Muscle of leg (tissue), 11 donors: ENCODE data around the gene ADRM1. TPM values are rescaled to one million over a fixed set of nuclear protein-coding genes. Genes with fewer than 3 reads are reported as not detected.

Experiments
- DNase-seq: peaks from one replicate; pipeline ENCODE4 v3.0.0; 2013
- H3K27ac ChIP-seq: one replicate; pipeline ENCODE4 v1.5.1; 2013; ENCODE audit warnings: mild to moderate bottlenecking, low read length, control low read depth
- H3K27me3 ChIP-seq: one replicate; pipeline ENCODE4 v1.6.1; 2013; ENCODE audit warnings: low read length; ENCODE audit not compliant: control insufficient read depth, insufficient read depth
- H3K36me3 ChIP-seq: one replicate; pipeline ENCODE4 v1.6.1; 2013; ENCODE audit warnings: low read length; ENCODE audit not compliant: control insufficient read depth, insufficient read depth
- H3K4me1 ChIP-seq: one replicate; pipeline ENCODE4 v1.6.1; 2013; ENCODE audit warnings: low read length; ENCODE audit not compliant: control insufficient read depth, insufficient read depth
- H3K4me3 ChIP-seq: one replicate; pipeline ENCODE4 v1.5.1; 2013; ENCODE audit warnings: low read length, control low read depth
- H3K9me3 ChIP-seq: replicated peaks from 2 replicates; pipeline ENCODE4 v1.6.1; 2013; ENCODE audit warnings: low read depth, low read length; ENCODE audit not compliant: control insufficient read depth
- WGBS: methylation state at CpG from one replicate; pipeline ENCODE4 v1.1.5; 2013; ENCODE audit warnings: missing lambda C conversion rate; ENCODE audit not compliant: insufficient coverage; 5-methylcytosine and 5-hydroxymethylcytosine counted together
- polyA plus RNA-seq, 8 donors: library from polyadenylated mRNA; unstranded; fragments of 120-200 nt; gene quantifications; one replicate each; pipeline versions ENCODE4 v1.2.1 to v1.2.3, GENCODE V29; 2013; ENCODE audit warnings: inconsistent platforms in 1 of 8, low replicate concordance in 1 of 8; ENCODE audit not compliant: insufficient read length in 8 of 8, insufficient read depth in 1 of 8
- total RNA-seq: library from RNA; stranded (reverse); fragments of 120-200 nt; gene quantifications from one replicate; pipeline ENCODE4 v1.2.4, GENCODE V29; 2013

The ADRM1 gene
- total and polyA plus RNA-seq, 9 donors = 53.6 to 65.6 (median 59.2) TPM

- H3K4me3 ChIP-seq = no peak overlapping the region
- H3K4me1 ChIP-seq = no peaks in the 10 kb centered on the region
- no peaks in the 10 kb centered on the region for H3K27me3 ChIP-seq
- WGBS = 87% methylated on average over 6 of the region's 9 CpGs
- no peak overlapping the region for H3K27ac ChIP-seq
- no peaks in the 10 kb centered on the region for H3K9me3 ChIP-seq
- H3K36me3 ChIP-seq = peaks cover 58% of the 10 kb centered on the region
- no peak for DNase-seq
Measured at GRCh38 chr20:62293946-62294345, 8.9 kb upstream of the ADRM1 start.

- Histone ChIP-seq H3K27ac (no peak overlapping the region), H3K9me3 (no peaks in the 10 kb centered on the region), H3K36me3 (peaks cover 56% of the 10 kb centered on the region), H3K4me3 (no peak overlapping the region), H3K27me3 (no peaks in the 10 kb centered on the region), H3K4me1 (no peaks in the 10 kb centered on the region)
- 84% methylated on average over 9 of the region's 17 CpGs for WGBS
- no peak for DNase-seq
Measured at GRCh38 chr20:62294516-62294915, 8.3 kb upstream of the ADRM1 start.

GRCh38 chr20:62296724-62297448 lies 5.9 kb upstream of the ADRM1 start:
- WGBS = 84% methylated on average over 27 of the region's 30 CpGs
- Histone ChIP-seq H3K4me3 (no peak overlapping the region), H3K4me1 (peaks cover 6% of the 10 kb centered on the region), H3K27me3 (no peaks in the 10 kb centered on the region), H3K9me3 (no peaks in the 10 kb centered on the region), H3K27ac (no peak overlapping the region), H3K36me3 (peaks cover 45% of the 10 kb centered on the region)
- no peak for DNase-seq

- H3K27me3 ChIP-seq = no peaks in the 10 kb centered on the region
- no peak overlapping the region for H3K27ac ChIP-seq
- no peak for DNase-seq
- WGBS = 82% methylated on average over 27 of the region's 29 CpGs
- H3K36me3 ChIP-seq = peaks cover 37% of the 10 kb centered on the region
- H3K4me1 ChIP-seq = peaks cover 8% of the 10 kb centered on the region
- no peaks in the 10 kb centered on the region for H3K9me3 ChIP-seq
- H3K4me3 ChIP-seq = no peak overlapping the region
Measured at GRCh38 chr20:62297449-62298227, 5.2 kb upstream of the ADRM1 start.

GRCh38 chr20:62298577-62299249 lies 4.1 kb upstream of the ADRM1 start:
- no peaks in the 10 kb centered on the region for H3K27me3 ChIP-seq
- DNase-seq = no peak
- WGBS = 90% methylated on average over 24 of the region's 33 CpGs
- H3K4me3 ChIP-seq = no peak overlapping the region
- peaks cover 32% of the 10 kb centered on the region for H3K36me3 ChIP-seq
- H3K4me1 ChIP-seq = peaks cover 13% of the 10 kb centered on the region
- H3K9me3 ChIP-seq = no peaks in the 10 kb centered on the region
- H3K27ac ChIP-seq = no peak overlapping the region

- Histone ChIP-seq H3K4me3 (no peak overlapping the region), H3K4me1 (peaks cover 23% of the 10 kb centered on the region), H3K27me3 (no peaks in the 10 kb centered on the region), H3K9me3 (no peaks in the 10 kb centered on the region), H3K36me3 (peaks cover 35% of the 10 kb centered on the region), H3K27ac (no peak overlapping the region)
- DNase-seq = no peak
- WGBS = 90% methylated on average over 11 of the region's 12 CpGs
Measured at GRCh38 chr20:62299666-62300236, 3.0 kb upstream of the ADRM1 start.

GRCh38 chr20:62300319-62300718 lies 2.5 kb upstream of the ADRM1 start:
- WGBS = 78% methylated on average over 8 of the region's 11 CpGs
- no peak for DNase-seq
- no peak overlapping the region for H3K4me3 ChIP-seq
- no peaks in the 10 kb centered on the region for H3K27me3 ChIP-seq
- no peaks in the 10 kb centered on the region for H3K9me3 ChIP-seq
- H3K4me1 ChIP-seq = peaks cover 27% of the 10 kb centered on the region
- no peak overlapping the region for H3K27ac ChIP-seq
- H3K36me3 ChIP-seq = peaks cover 37% of the 10 kb centered on the region

- no peak overlapping the region for H3K4me3 ChIP-seq
- WGBS = 95% methylated on average over 4 of the region's 11 CpGs
- peaks cover 27% of the 10 kb centered on the region for H3K4me1 ChIP-seq
- H3K27me3 ChIP-seq = no peaks in the 10 kb centered on the region
- H3K36me3 ChIP-seq = peaks cover 37% of the 10 kb centered on the region
- H3K9me3 ChIP-seq = no peaks in the 10 kb centered on the region
- DNase-seq = no peak
- H3K27ac ChIP-seq = no peak overlapping the region
Measured at GRCh38 chr20:62301111-62301668, 1.6 kb upstream of the ADRM1 start.

GRCh38 chr20:62301773-62302340 lies 940 bp upstream of the ADRM1 start:
- peak; percentile 96 for DNase-seq
- Histone ChIP-seq H3K4me3 (peak overlapping the region; percentile 69), H3K4me1 (peaks cover 27% of the 10 kb centered on the region), H3K27ac (peak overlapping the region; percentile 96), H3K27me3 (no peaks in the 10 kb centered on the region), H3K36me3 (peaks cover 37% of the 10 kb centered on the region), H3K9me3 (no peaks in the 10 kb centered on the region)
- WGBS = 5% methylated on average over 20 of the region's 24 CpGs
